CD4-positive, alpha-beta T cell treated with Interleukin-15 for 1 hour (primary cell): Measurements from ENCODE around the gene SH3D21.

ENCODE experiments used
- DNase-seq: peaks from one replicate; pipeline ENCODE4 v3.0.0-alpha.2; 2020

The SH3D21 gene

GRCh38 chr1:36303650-36304360 lies 2.4 kb upstream of the SH3D21 start:
- DNase-seq = no peak

GRCh38 chr1:36304521-36304920 lies 1.6 kb upstream of the SH3D21 start:
- peak; percentile 50 for DNase-seq

- no peak for DNase-seq
These were observed 926 bp upstream of the SH3D21 start for GRCh38 chr1:36304970-36305914.

GRCh38 chr1:36305915-36306209 lies 306 bp upstream of the SH3D21 start:
- DNase-seq = no peak

- DNase-seq = peak; percentile 93
These were observed 811 bp downstream of the SH3D21 start for GRCh38 chr1:36306902-36307456.

- DNase-seq = no peak
These were observed 1.6 kb downstream of the SH3D21 start for GRCh38 chr1:36307601-36308330.

GRCh38 chr1:36309397-36309796 lies 3.2 kb downstream of the SH3D21 start:
- DNase-seq = no peak

- DNase-seq = peak; percentile 22
These were observed 14.2 kb downstream of the SH3D21 start for GRCh38 chr1:36320291-36320761.

- no peak for DNase-seq
These were observed 14.6 kb downstream of the SH3D21 start for GRCh38 chr1:36320767-36321118.

GRCh38 chr1:36321119-36321951 lies 15.2 kb downstream of the SH3D21 start:
- DNase-seq = peak; percentile 23

GRCh38 chr1:36322041-36322785 lies 16.0 kb downstream of the SH3D21 start:
- DNase-seq = no peak

GRCh38 chr1:36322786-36323635 lies 16.8 kb downstream of the SH3D21 start:
- DNase-seq = peak; percentile 39

- DNase-seq = peak; percentile 41
These were observed 17.6 kb downstream of the SH3D21 start, which contains the start of gene EVA1B for GRCh38 chr1:36323636-36324352. Gene EVA1B (minus strand): TSS chr1:36323645. CDS start chr1:36323037, 608 bp downstream.

- no peak for DNase-seq
These were observed 18.2 kb downstream of the SH3D21 start for GRCh38 chr1:36324353-36324703.

- DNase-seq = no peak
These were observed 20.3 kb downstream of the SH3D21 start for GRCh38 chr1:36326499-36326898.

GRCh38 chr1:36327421-36328087 lies 21.4 kb downstream of the SH3D21 start:
- DNase-seq = no peak

GRCh38 chr1:36328088-36328480 lies 21.9 kb downstream of the SH3D21 start:
- DNase-seq = no peak

- DNase-seq = no peak
These were observed 22.5 kb downstream of the SH3D21 start for GRCh38 chr1:36328713-36329112.

GRCh38 chr1:36329817-36330216 lies 23.6 kb downstream of the SH3D21 start:
- no peak for DNase-seq
